GM19351 (cell line): ENCODE measurements around the gene MEIG1.
"Not testable (repeated sequence)": the region's sequence is repeated elsewhere in the genome, so short reads cannot be mapped to it uniquely, and the experiment has no call there.

Experiments
- ATAC-seq: cut with Tn5 transposase; IDR thresholded peaks from one replicate; pipeline ENCODE4 v1.9.1; 2021; ENCODE audit warnings: mild to moderate bottlenecking, moderate library complexity; ENCODE audit not compliant: unreplicated experiment

Gene MEIG1

GRCh38 chr10:14959221-14960057, at the start of gene MEIG1:
Gene MEIG1 (plus strand): TSS chr10:14959388. CDS start chr10:14966469, 7,081 bp downstream.
- peak; percentile 78 for ATAC-seq

- no peak for ATAC-seq
These were observed 48.2 kb upstream of the MEIG1 start for GRCh38 chr10:14910953-14911352.

GRCh38 chr10:14911801-14912200, 47.4 kb upstream of the MEIG1 start:
- ATAC-seq = no peak

- no peak for ATAC-seq
These were observed 42.6 kb upstream of the MEIG1 start for GRCh38 chr10:14916600-14916999.

- ATAC-seq = no peak
These were observed 41.4 kb upstream of the MEIG1 start for GRCh38 chr10:14917827-14918226.

- ATAC-seq = no peak
These were observed 40.2 kb upstream of the MEIG1 start for GRCh38 chr10:14918964-14919363.

GRCh38 chr10:14924013-14924412, 35.2 kb upstream of the MEIG1 start:
- ATAC-seq = no peak

- no peak for ATAC-seq
These were observed 33.9 kb upstream of the MEIG1 start for GRCh38 chr10:14925268-14925667.

- ATAC-seq = peak; percentile 8
These were observed 33.1 kb upstream of the MEIG1 start for GRCh38 chr10:14926061-14926470.

- ATAC-seq = peak; percentile 99
These were observed 32.3 kb upstream of the MEIG1 start for GRCh38 chr10:14926722-14927416.

- ATAC-seq = no peak
These were observed 28.6 kb upstream of the MEIG1 start for GRCh38 chr10:14930610-14931009.

GRCh38 chr10:14936584-14936983, 22.6 kb upstream of the MEIG1 start:
- ATAC-seq = no peak

GRCh38 chr10:14938971-14939370, 20.2 kb upstream of the MEIG1 start:
- not testable (repeated sequence) for ATAC-seq

GRCh38 chr10:14942147-14942949, 16.8 kb upstream of the MEIG1 start:
- peak; percentile 94 for ATAC-seq

GRCh38 chr10:14942950-14943338, 16.2 kb upstream of the MEIG1 start:
- not testable (repeated sequence) for ATAC-seq

GRCh38 chr10:14945108-14945507, 14.1 kb upstream of the MEIG1 start:
- ATAC-seq = no peak

GRCh38 chr10:14947268-14947667, 11.9 kb upstream of the MEIG1 start:
- no peak for ATAC-seq

- ATAC-seq = no peak
These were observed 9.9 kb upstream of the MEIG1 start for GRCh38 chr10:14949291-14949690.

GRCh38 chr10:14952851-14953423, 6.3 kb upstream of the MEIG1 start:
- no peak for ATAC-seq

GRCh38 chr10:14953424-14954000, 5.7 kb upstream of the MEIG1 start:
- ATAC-seq = peak; percentile 38
